Mesendoderm (in vitro differentiated cells): ENCODE data around the gene APOL5. TPM values are rescaled to one million over a fixed set of nuclear protein-coding genes. Genes with fewer than 3 reads are reported as not detected.
A peak's percentile ranks its signal among the peaks of the same experiment; 100 is the strongest.
"Not testable (repeated sequence)": the region's sequence is repeated elsewhere in the genome, so short reads cannot be mapped to it uniquely, and the experiment has no call there.

Experiments
- DNase-seq: peaks from one replicate; pipeline ENCODE4 v3.0.0; 2013
- H2AK5ac ChIP-seq: 2 replicates; pipeline ENCODE4 v1.6.1; 2013; ENCODE audit warnings: low read length, inconsistent platforms
- H2BK120ac ChIP-seq: 2 replicates; pipeline ENCODE4 v1.6.1; 2013; ENCODE audit warnings: low read depth, mild to moderate bottlenecking, low read length, moderate library complexity, mixed read lengths
- H2BK15ac ChIP-seq: replicated peaks from 2 replicates; pipeline ENCODE4 v1.6.1; 2013; ENCODE audit warnings: low read depth, mild to moderate bottlenecking, moderate library complexity
- H2BK5ac ChIP-seq: 2 replicates; pipeline ENCODE4 v1.6.1; 2013; ENCODE audit warnings: low read length, inconsistent platforms
- H3K18ac ChIP-seq: 2 replicates; pipeline ENCODE4 v1.6.1; 2013; ENCODE audit warnings: mild to moderate bottlenecking, low read length, mixed read lengths
- H3K23ac ChIP-seq: one replicate; pipeline ENCODE4 v1.6.1; 2013; ENCODE audit warnings: low read length
- H3K27ac ChIP-seq: 2 replicates; pipeline ENCODE4 v1.5.1; 2013; ENCODE audit warnings: low read depth, mild to moderate bottlenecking, inconsistent platforms, low read length, moderate library complexity
- H3K27me3 ChIP-seq: 2 replicates; pipeline ENCODE4 v1.6.1; 2013; ENCODE audit warnings: low read length, control low read depth, mild to moderate bottlenecking, inconsistent platforms; ENCODE audit not compliant: insufficient read depth, poor library complexity
- H3K36me3 ChIP-seq: 2 replicates; pipeline ENCODE4 v1.6.1; 2013; ENCODE audit warnings: low read length, inconsistent platforms; ENCODE audit not compliant: control insufficient read depth, insufficient read depth
- H3K4ac ChIP-seq: one replicate; pipeline ENCODE4 v1.6.1; 2013; ENCODE audit warnings: low read depth, mild to moderate bottlenecking, low read length, moderate library complexity
- H3K4me1 ChIP-seq: 2 replicates; pipeline ENCODE4 v1.6.1; 2013; ENCODE audit warnings: low read depth, low read length, inconsistent platforms; ENCODE audit not compliant: control insufficient read depth
- H3K4me2 ChIP-seq: 2 replicates; pipeline ENCODE4 v1.6.1; 2013; ENCODE audit warnings: low read length
- H3K4me3 ChIP-seq: 2 replicates; pipeline ENCODE4 v1.5.1; 2013; ENCODE audit warnings: mild to moderate bottlenecking, low read length
- H3K56ac ChIP-seq: one replicate; pipeline ENCODE4 v1.6.1; 2013; ENCODE audit warnings: low read length
- H3K79me1 ChIP-seq: 2 replicates; pipeline ENCODE4 v1.6.1; 2013; ENCODE audit warnings: low read length, inconsistent platforms
- H3K79me2 ChIP-seq: 2 replicates; pipeline ENCODE4 v1.6.1; 2013; ENCODE audit warnings: mild to moderate bottlenecking, low read length; ENCODE audit not compliant: control insufficient read depth, insufficient read depth
- H3K9ac ChIP-seq: 2 replicates; pipeline ENCODE4 v1.6.1; 2013; ENCODE audit warnings: low read length, inconsistent platforms
- H4K5ac ChIP-seq: one replicate; pipeline ENCODE4 v1.6.1; 2013; ENCODE audit warnings: low read length
- H4K8ac ChIP-seq: one replicate; pipeline ENCODE4 v1.6.1; 2013; ENCODE audit warnings: low read depth, mild to moderate bottlenecking, control low read depth, low read length, moderate library complexity
- WGBS: extraction: QIAGEN DNeasy Blood & Tissue Kit; methylation state at CpG from one replicate; pipeline ENCODE4 v1.1.7; 2013; ENCODE audit warnings: low lambda C conversion rate, missing lambda C conversion rate; ENCODE audit not compliant: insufficient coverage; ENCODE audit errors: extremely low coverage; 5-methylcytosine and 5-hydroxymethylcytosine counted together
- polyA plus RNA-seq, 2 experiments: library from polyadenylated mRNA; stranded (reverse); fragments of 200-250 nt; gene quantifications; one replicate each; pipeline ENCODE4 v1.2.3, GENCODE V29; 2013

The APOL5 gene
- not detected for polyA plus RNA-seq (2013, experiment 1 of 2)
- polyA plus RNA-seq (2013, experiment 2 of 2) = not detected

GRCh38 chr22:35717572-35717971 is at the start of gene APOL5:
Gene APOL5 (plus strand): TSS chr22:35717872. CDS start chr22:35717872, 0 bp downstream.
- Histone ChIP-seq H3K4me1 (no peaks in the 10 kb centered on the region), H2BK15ac (no peak within 1 kb of the TSS), H3K23ac (no peak within 1 kb of the TSS), H2BK5ac (no peak within 1 kb of the TSS), H3K27me3 (no peaks in the 10 kb centered on the region), H4K5ac (no peak within 1 kb of the TSS), H3K4me3 (no peak within 1 kb of the TSS), H2AK5ac (no peak within 1 kb of the TSS), H3K4me2 (no peak within 1 kb of the TSS), H3K79me1 (no peaks in the 10 kb centered on the region), H3K27ac (no peak within 1 kb of the TSS), H3K79me2 (no peaks in the 10 kb centered on the region), H3K18ac (no peak within 1 kb of the TSS), H2BK120ac (no peak within 1 kb of the TSS), H3K9ac (no peak within 1 kb of the TSS), H3K36me3 (no peaks in the 10 kb centered on the region), H3K56ac (no peak within 1 kb of the TSS), H3K4ac (no peak within 1 kb of the TSS), H4K8ac (no peak within 1 kb of the TSS)
- no CpG with 5 or more reads among the region's 3 CpGs for WGBS
- DNase-seq = no peak

- H3K27ac ChIP-seq = no peak overlapping the region
- H3K4ac ChIP-seq = no peak overlapping the region
- H3K9ac ChIP-seq = no peak overlapping the region
- no peak overlapping the region for H4K5ac ChIP-seq
- no peak overlapping the region for H3K23ac ChIP-seq
- no peak overlapping the region for H3K56ac ChIP-seq
- no peaks in the 10 kb centered on the region for H3K79me1 ChIP-seq
- no peak overlapping the region for H3K4me2 ChIP-seq
- H2AK5ac ChIP-seq = no peak overlapping the region
- no peak overlapping the region for H2BK120ac ChIP-seq
- peak; percentile 70 for DNase-seq
- H3K36me3 ChIP-seq = no peaks in the 10 kb centered on the region
- H2BK5ac ChIP-seq = no peak overlapping the region
- peak overlapping the region; percentile 28 for H4K8ac ChIP-seq
- H3K79me2 ChIP-seq = no peaks in the 10 kb centered on the region
- no peaks in the 10 kb centered on the region for H3K4me1 ChIP-seq
- no peak overlapping the region for H3K18ac ChIP-seq
- no peak overlapping the region for H3K4me3 ChIP-seq
- H3K27me3 ChIP-seq = no peaks in the 10 kb centered on the region
- H2BK15ac ChIP-seq = no peak overlapping the region
Measured at GRCh38 chr22:35674335-35674734, 43.3 kb upstream of the APOL5 start.

GRCh38 chr22:35676065-35676464 is 41.6 kb upstream of the APOL5 start:
- not testable (repeated sequence) for H3K4me2 ChIP-seq, H3K4ac ChIP-seq, H2BK15ac ChIP-seq, H3K79me1 ChIP-seq, H3K9ac ChIP-seq, H3K36me3 ChIP-seq, H4K5ac ChIP-seq, H3K27ac ChIP-seq, H3K18ac ChIP-seq, H2BK120ac ChIP-seq, DNase-seq, H3K23ac ChIP-seq, H3K4me3 ChIP-seq, H4K8ac ChIP-seq, H3K27me3 ChIP-seq, H3K4me1 ChIP-seq, H2BK5ac ChIP-seq, H3K56ac ChIP-seq, H2AK5ac ChIP-seq, H3K79me2 ChIP-seq
- WGBS = no CpG with 5 or more reads among the region's 1 CpG

DNA sequence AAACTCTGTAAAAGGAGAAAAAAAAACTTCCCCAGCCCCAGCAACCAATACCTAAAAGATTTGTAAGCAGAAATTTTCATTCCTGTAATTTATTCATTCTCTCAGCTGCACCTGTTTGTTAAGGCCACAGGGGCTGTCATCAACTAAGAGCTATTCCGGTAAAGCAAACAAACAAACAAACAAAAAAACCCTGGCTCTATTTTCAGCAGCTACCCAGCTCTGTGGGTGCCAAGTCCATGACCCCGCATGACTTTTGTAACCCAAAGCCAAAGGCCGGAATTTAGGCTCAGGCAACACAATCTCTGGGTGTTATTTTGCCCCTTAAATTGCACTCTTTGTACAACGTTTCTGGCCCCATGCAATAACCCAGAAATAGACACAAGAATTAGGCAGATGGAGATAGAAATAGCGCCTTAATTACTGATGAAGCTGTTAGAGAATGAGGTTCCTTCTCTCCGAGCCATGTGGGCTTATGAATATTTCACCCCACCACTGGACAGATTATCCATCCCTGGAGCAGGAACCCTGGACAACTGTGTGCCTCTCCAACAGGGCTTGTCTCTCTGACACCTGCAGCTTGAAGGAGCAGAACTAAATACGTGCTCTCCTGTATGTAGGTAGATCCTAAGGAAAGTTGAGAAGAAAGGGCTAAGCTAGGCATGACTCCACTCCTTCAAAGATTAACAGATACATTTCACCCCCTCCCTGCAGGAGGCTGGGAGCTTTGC is 40.0 kb upstream of the APOL5 start:
- WGBS = no CpG with 5 or more reads among the region's 7 CpGs
- no peaks in the 10 kb centered on the region for H3K27me3 ChIP-seq
- H3K9ac ChIP-seq = no peak overlapping the region
- H3K4me1 ChIP-seq = no peaks in the 10 kb centered on the region
- no peak overlapping the region for H4K8ac ChIP-seq
- H3K56ac ChIP-seq = no peak overlapping the region
- H3K23ac ChIP-seq = no peak overlapping the region
- no peak overlapping the region for H3K4ac ChIP-seq
- H3K27ac ChIP-seq = no peak overlapping the region
- H3K18ac ChIP-seq = no peak overlapping the region
- H3K4me2 ChIP-seq = no peak overlapping the region
- no peak overlapping the region for H3K4me3 ChIP-seq
- H2BK5ac ChIP-seq = no peak overlapping the region
- no peaks in the 10 kb centered on the region for H3K79me2 ChIP-seq
- no peak overlapping the region for H2BK15ac ChIP-seq
- no peak overlapping the region for H2BK120ac ChIP-seq
- H2AK5ac ChIP-seq = no peak overlapping the region
- H3K36me3 ChIP-seq = no peaks in the 10 kb centered on the region
- no peaks in the 10 kb centered on the region for H3K79me1 ChIP-seq
- DNase-seq = no peak
- H4K5ac ChIP-seq = no peak overlapping the region

- H4K5ac ChIP-seq = no peak overlapping the region
- H3K4me1 ChIP-seq = no peaks in the 10 kb centered on the region
- no peaks in the 10 kb centered on the region for H3K79me2 ChIP-seq
- H3K9ac ChIP-seq = no peak overlapping the region
- no peak overlapping the region for H2BK120ac ChIP-seq
- H2BK5ac ChIP-seq = no peak overlapping the region
- no peak for DNase-seq
- H3K4me2 ChIP-seq = no peak overlapping the region
- H2BK15ac ChIP-seq = no peak overlapping the region
- no peak overlapping the region for H3K56ac ChIP-seq
- no peaks in the 10 kb centered on the region for H3K36me3 ChIP-seq
- no peaks in the 10 kb centered on the region for H3K27me3 ChIP-seq
- H3K27ac ChIP-seq = no peak overlapping the region
- H3K18ac ChIP-seq = no peak overlapping the region
- H3K79me1 ChIP-seq = no peaks in the 10 kb centered on the region
- no peak overlapping the region for H4K8ac ChIP-seq
- no peak overlapping the region for H3K23ac ChIP-seq
- H3K4me3 ChIP-seq = no peak overlapping the region
- no peak overlapping the region for H2AK5ac ChIP-seq
- no peak overlapping the region for H3K4ac ChIP-seq
- WGBS = no CpG with 5 or more reads among the region's 2 CpGs
Measured at GRCh38 chr22:35678836-35679235, 38.8 kb upstream of the APOL5 start.

DNA sequence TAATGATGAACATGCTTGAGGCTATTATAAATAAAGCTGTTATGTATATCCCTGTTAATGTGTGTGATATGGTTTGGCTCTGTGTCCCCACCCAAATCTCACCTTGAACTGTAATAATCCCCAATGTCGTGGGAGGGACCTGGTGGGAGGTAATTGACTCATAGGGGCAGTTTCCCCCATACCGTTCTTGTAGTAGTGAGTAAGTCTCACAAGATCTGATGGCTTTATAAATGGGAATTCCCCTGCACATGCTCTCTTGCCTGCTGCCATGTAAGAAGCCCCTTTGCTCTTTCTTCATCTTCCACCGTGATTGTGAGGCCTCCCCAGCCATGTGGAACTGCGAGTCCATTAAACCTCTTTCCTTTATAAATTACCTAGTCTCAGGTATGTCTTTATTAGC is 38.2 kb upstream of the APOL5 start:
- not testable (repeated sequence) for H4K5ac ChIP-seq, H4K8ac ChIP-seq, H3K18ac ChIP-seq, H3K4me2 ChIP-seq, H2BK120ac ChIP-seq, H3K79me1 ChIP-seq, H3K79me2 ChIP-seq, H3K4ac ChIP-seq, H2AK5ac ChIP-seq, H3K27me3 ChIP-seq, H3K4me3 ChIP-seq, H2BK5ac ChIP-seq, H3K4me1 ChIP-seq, H2BK15ac ChIP-seq, H3K9ac ChIP-seq, DNase-seq, H3K36me3 ChIP-seq, H3K56ac ChIP-seq, H3K27ac ChIP-seq, H3K23ac ChIP-seq
- no CpG with 5 or more reads among the region's 4 CpGs for WGBS
